Esophagus squamous epithelium (tissue), 4 donors: ENCODE measurements around the gene PCDHB13.
"Not testable (repeated sequence)": the region's sequence is repeated elsewhere in the genome, so short reads cannot be mapped to it uniquely, and the experiment has no call there.

Experiments
- POLR2A ChIP-seq, 4 donors: fragments of 450-650 bp; IDR thresholded peaks; one replicate each; pipeline ENCODE4 v1.6.1; 2017; ENCODE audit warnings: antibody characterized with exemption in 4 of 4, mild to moderate bottlenecking in 4 of 4, moderate library complexity in 3 of 4
- TF ChIP-seq, protein P1 (sequence below), 6 experiments: fragments of 450-650 bp in 4 of 6; fragments of 200-600 bp in 2 of 6; sonication (generic) in 2 of 6; IDR thresholded peaks; one replicate each; pipeline ENCODE4 v1.5.1; 2016 to 2019; ENCODE audit warnings: antibody characterized with exemption in 6 of 6, mild to moderate bottlenecking in 4 of 6, moderate library complexity in 4 of 6

- TF ChIP-seq, protein P1, sequence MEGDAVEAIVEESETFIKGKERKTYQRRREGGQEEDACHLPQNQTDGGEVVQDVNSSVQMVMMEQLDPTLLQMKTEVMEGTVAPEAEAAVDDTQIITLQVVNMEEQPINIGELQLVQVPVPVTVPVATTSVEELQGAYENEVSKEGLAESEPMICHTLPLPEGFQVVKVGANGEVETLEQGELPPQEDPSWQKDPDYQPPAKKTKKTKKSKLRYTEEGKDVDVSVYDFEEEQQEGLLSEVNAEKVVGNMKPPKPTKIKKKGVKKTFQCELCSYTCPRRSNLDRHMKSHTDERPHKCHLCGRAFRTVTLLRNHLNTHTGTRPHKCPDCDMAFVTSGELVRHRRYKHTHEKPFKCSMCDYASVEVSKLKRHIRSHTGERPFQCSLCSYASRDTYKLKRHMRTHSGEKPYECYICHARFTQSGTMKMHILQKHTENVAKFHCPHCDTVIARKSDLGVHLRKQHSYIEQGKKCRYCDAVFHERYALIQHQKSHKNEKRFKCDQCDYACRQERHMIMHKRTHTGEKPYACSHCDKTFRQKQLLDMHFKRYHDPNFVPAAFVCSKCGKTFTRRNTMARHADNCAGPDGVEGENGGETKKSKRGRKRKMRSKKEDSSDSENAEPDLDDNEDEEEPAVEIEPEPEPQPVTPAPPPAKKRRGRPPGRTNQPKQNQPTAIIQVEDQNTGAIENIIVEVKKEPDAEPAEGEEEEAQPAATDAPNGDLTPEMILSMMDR (IDR thresholded peaks at IDR 0.05), result not testable (repeated sequence)
- TF ChIP-seq POLR2A (IDR thresholded peaks at IDR 0.05), result not testable (repeated sequence)
These were observed 2.9 kb upstream of the PCDHB13 start for GRCh38 chr5:141210849-141211248.
